ENCODE measurements around the gene ERBIN. TPM values are rescaled to one million over a fixed set of nuclear protein-coding genes. Genes with fewer than 3 reads are reported as not detected.
A peak's percentile ranks its signal among the peaks of the same experiment; 100 is the strongest.

Gene ERBIN
- polyA plus RNA-seq, 3 donors = 25.2 to 43.3 (median 28.6) TPM

- Histone ChIP-seq H3K27ac (ENCODE audit: low read depth in 1 of 2, low read length in 2 of 2) (peak overlapping the region in 1 of 2 donors; percentile 46), H3K27me3 (ENCODE audit: control insufficient read depth in 2 of 2, insufficient read depth in 2 of 2, low read length in 2 of 2) (no peaks in the 10 kb centered on the region), H2AFZ (ENCODE audit: insufficient read depth, low read depth, low read length, poor library complexity, severe bottlenecking) (no peak overlapping the region), H3K4me2 (replicated peaks; ENCODE audit: extremely low read depth, low read length, poor library complexity, severe bottlenecking) (peak overlapping the region; percentile 89), H3K36me3 (replicated peaks in 1 of 2; ENCODE audit: control insufficient read depth in 1 of 2, insufficient read depth in 2 of 2, low read length in 2 of 2) (peaks cover 0 to 5% of the 10 kb centered on the region in 2 donors), H3K4me3 (replicated peaks in 1 of 3; ENCODE audit: low read depth in 2 of 3, low read length in 3 of 3) (peak overlapping the region; percentile 59 to 92 (median 91)), H3K79me2 (ENCODE audit: insufficient read depth, low read length) (peaks cover 74% of the 10 kb centered on the region), H3K4me1 (ENCODE audit: control insufficient read depth in 1 of 2, insufficient read depth in 2 of 2, low read length in 2 of 2) (peaks cover 16 to 48% of the 10 kb centered on the region in 2 donors), H3K9ac (ENCODE audit: insufficient read depth, low read length, poor library complexity, severe bottlenecking) (no peak overlapping the region), H4K20me1 (ENCODE audit: insufficient read depth, low read length) (peaks cover 67% of the 10 kb centered on the region), H3K9me3 (replicated peaks in 1 of 2; ENCODE audit: control insufficient read depth in 1 of 2, insufficient read depth in 1 of 2, low read length in 2 of 2) (no peaks in the 10 kb centered on the region)
- Mint-ChIP-seq H3K27me3 (ENCODE audit: low read depth in 3 of 3) (peaks cover 0 to 1% (median 0%) of the 10 kb centered on the region in 3 donors), H3K27ac (no peak overlapping the region), H3K9me3 (no peaks in the 10 kb centered on the region), H3K4me1 (peaks cover 54% of the 10 kb centered on the region), H3K4me3 (no peak overlapping the region), H3K36me3 (peaks cover 17 to 20% of the 10 kb centered on the region in 2 donors)
- intact Hi-C loops (cut with micrococcal nuclease) = loop anchor here (5.0 to 10.0 kb wide), 3 partner anchors 104 to 216 kb away; partner anchors contain the start of genes NLN (in 2 of the 2), SGTB (in 2 of the 2) and SREK1 (in 1 of the 2)
- WGBS (ENCODE audit: insufficient coverage) = no CpG with 5 or more reads among the region's 3 CpGs
- TF ChIP-seq CTCF (IDR thresholded peaks at IDR 0.05) = no peak
- DNase-seq = no peak
Measured at GRCh38 chr5:65928860-65929259, 2.5 kb downstream of the ERBIN start.

DNA sequence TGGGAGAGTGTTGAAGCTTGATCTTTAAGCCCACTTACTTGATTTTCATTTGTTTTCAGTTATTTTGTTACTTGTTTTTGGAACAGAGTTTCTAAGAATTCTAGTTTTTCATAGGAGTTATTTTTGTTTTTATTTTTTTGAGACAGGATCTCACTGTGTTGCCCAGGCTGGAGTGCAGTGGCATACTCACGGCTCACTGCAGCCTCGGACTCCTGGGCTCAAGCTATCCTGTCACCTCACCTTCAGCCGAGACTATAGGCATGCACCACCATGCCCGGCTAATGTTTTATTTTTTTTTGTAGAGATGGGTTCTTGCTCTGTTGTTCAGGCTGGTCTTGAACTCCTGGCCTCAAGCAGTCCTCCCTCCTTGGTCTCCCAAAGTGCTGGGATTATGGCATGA lies 6.3 kb downstream of the ERBIN start:
- no peak overlapping the region for H3K9ac ChIP-seq (ENCODE audit: insufficient read depth, low read length, poor library complexity, severe bottlenecking)
- H3K4me2 ChIP-seq (replicated peaks; ENCODE audit: extremely low read depth, low read length, poor library complexity, severe bottlenecking) = no peak overlapping the region
- H3K27ac ChIP-seq (ENCODE audit: low read depth in 1 of 2, low read length in 2 of 2) = no peak overlapping the region
- H2AFZ ChIP-seq (ENCODE audit: insufficient read depth, low read depth, low read length, poor library complexity, severe bottlenecking) = no peak overlapping the region
- no peaks in the 10 kb centered on the region for H3K9me3 ChIP-seq (replicated peaks in 1 of 2; ENCODE audit: control insufficient read depth in 1 of 2, insufficient read depth in 1 of 2, low read length in 2 of 2)
- H3K27ac Mint-ChIP-seq = peak overlapping the region in 5 of 7 donors; percentile 6 to 57 (median 36)
- H3K27me3 Mint-ChIP-seq (ENCODE audit: low read depth in 3 of 3) = no peaks in the 10 kb centered on the region
- peaks cover 21 to 37% of the 10 kb centered on the region in 2 donors for H3K36me3 Mint-ChIP-seq
- H3K4me1 ChIP-seq (ENCODE audit: control insufficient read depth in 1 of 2, insufficient read depth in 2 of 2, low read length in 2 of 2) = peaks cover 6 to 32% of the 10 kb centered on the region in 2 donors
- no peak for TF ChIP-seq CTCF (IDR thresholded peaks at IDR 0.05)
- peaks cover 0 to 7% of the 10 kb centered on the region in 2 donors for H3K36me3 ChIP-seq (replicated peaks in 1 of 2; ENCODE audit: control insufficient read depth in 1 of 2, insufficient read depth in 2 of 2, low read length in 2 of 2)
- H3K4me1 Mint-ChIP-seq = peaks cover 63% of the 10 kb centered on the region
- no peaks in the 10 kb centered on the region for H3K9me3 Mint-ChIP-seq
- no peak overlapping the region for H3K4me3 ChIP-seq (replicated peaks in 1 of 3; ENCODE audit: low read depth in 2 of 3, low read length in 3 of 3)
- intact Hi-C loops (cut with micrococcal nuclease) = no loop called here
- H3K27me3 ChIP-seq (ENCODE audit: control insufficient read depth in 2 of 2, insufficient read depth in 2 of 2, low read length in 2 of 2) = no peaks in the 10 kb centered on the region
- no CpG with 5 or more reads among the region's 4 CpGs for WGBS (ENCODE audit: insufficient coverage)
- peaks cover 100% of the 10 kb centered on the region for H4K20me1 ChIP-seq (ENCODE audit: insufficient read depth, low read length)
- H3K79me2 ChIP-seq (ENCODE audit: insufficient read depth, low read length) = peaks cover 100% of the 10 kb centered on the region
- H3K4me3 Mint-ChIP-seq = no peak overlapping the region
- DNase-seq = no peak
